ENCODE data around the gene TMPRSS3. TPM values are rescaled to one million over a fixed set of nuclear protein-coding genes. Genes with fewer than 3 reads are reported as not detected.

TMPRSS3 gene
- total RNA-seq, 1 donor from 2014 or later = 14.4 TPM

GRCh38 chr21:42332557-42333317 lies 63.1 kb downstream of the TMPRSS3 start:
- no peak for DNase-seq (ENCODE audit: low spot score, unreplicated experiment)
- H3K9me3 Mint-ChIP-seq (ENCODE audit: low read depth) = peaks cover 17% of the 10 kb centered on the region
- peaks cover 10% of the 10 kb centered on the region for H3K4me1 Mint-ChIP-seq (ENCODE audit: low read depth)
- no peak overlapping the region for H3K27ac Mint-ChIP-seq
- H3K4me3 Mint-ChIP-seq (ENCODE audit: low read depth) = no peak overlapping the region
- no peaks in the 10 kb centered on the region for H3K27me3 Mint-ChIP-seq
- TF ChIP-seq CTCF (IDR thresholded peaks at IDR 0.05; ENCODE audit: unreplicated experiment) = no peak
- peaks cover 1% of the 10 kb centered on the region for H3K36me3 Mint-ChIP-seq (ENCODE audit: insufficient read depth)

- peaks cover 1% of the 10 kb centered on the region for H3K36me3 Mint-ChIP-seq (ENCODE audit: insufficient read depth)
- TF ChIP-seq CTCF (IDR thresholded peaks at IDR 0.05; ENCODE audit: unreplicated experiment) = no peak
- peaks cover 7% of the 10 kb centered on the region for H3K4me1 Mint-ChIP-seq (ENCODE audit: low read depth)
- no peaks in the 10 kb centered on the region for H3K27me3 Mint-ChIP-seq
- H3K9me3 Mint-ChIP-seq (ENCODE audit: low read depth) = peaks cover 17% of the 10 kb centered on the region
- no peak overlapping the region for H3K4me3 Mint-ChIP-seq (ENCODE audit: low read depth)
- H3K27ac Mint-ChIP-seq = no peak overlapping the region
- no peak for DNase-seq (ENCODE audit: low spot score, unreplicated experiment)
Measured at GRCh38 chr21:42331660-42332059, 64.2 kb downstream of the TMPRSS3 start.

GRCh38 chr21:42330380-42331371 lies 65.2 kb downstream of the TMPRSS3 start:
- Mint-ChIP-seq H3K4me1 (ENCODE audit: low read depth) (peaks cover 6% of the 10 kb centered on the region), H3K36me3 (ENCODE audit: insufficient read depth) (peaks cover 1% of the 10 kb centered on the region), H3K27ac (peak overlapping the region; percentile 34), H3K4me3 (ENCODE audit: low read depth) (no peak overlapping the region), H3K9me3 (ENCODE audit: low read depth) (peaks cover 17% of the 10 kb centered on the region), H3K27me3 (no peaks in the 10 kb centered on the region)
- TF ChIP-seq CTCF (IDR thresholded peaks at IDR 0.05; ENCODE audit: unreplicated experiment) = no peak
- no peak for DNase-seq (ENCODE audit: low spot score, unreplicated experiment)

- H3K9me3 Mint-ChIP-seq (ENCODE audit: low read depth) = peaks cover 8% of the 10 kb centered on the region
- H3K36me3 Mint-ChIP-seq (ENCODE audit: insufficient read depth) = peaks cover 1% of the 10 kb centered on the region
- H3K4me1 Mint-ChIP-seq (ENCODE audit: low read depth) = no peaks in the 10 kb centered on the region
- DNase-seq (ENCODE audit: low spot score, unreplicated experiment) = no peak
- no peak overlapping the region for H3K27ac Mint-ChIP-seq
- H3K4me3 Mint-ChIP-seq (ENCODE audit: low read depth) = no peak overlapping the region
- peaks cover 6% of the 10 kb centered on the region for H3K27me3 Mint-ChIP-seq
- no peak for TF ChIP-seq CTCF (IDR thresholded peaks at IDR 0.05; ENCODE audit: unreplicated experiment)
Measured at GRCh38 chr21:42324896-42325295, 71.0 kb downstream of the TMPRSS3 start.

Other genes starting within 250 kb of the TMPRSS3 start
- 3.7 and 4.6 TPM in 2 replicates for gene ABCG1, start 176.9 kb downstream of the TMPRSS3 start, total RNA-seq
- gene TFF3, start 80.6 kb downstream of the TMPRSS3 start, total RNA-seq = 40.1 and 40.3 TPM in 2 replicates
- not detected in 2 replicates for gene TFF2, start 45.1 kb downstream of the TMPRSS3 start, total RNA-seq
- 0.77 TPM in 1 of 2 replicates, not detected in the other for gene TFF1, start 29.5 kb downstream of the TMPRSS3 start, total RNA-seq
- not detected in 2 replicates for gene UBASH3A, start 7.8 kb upstream of the TMPRSS3 start, total RNA-seq
- 4.4 and 7.1 TPM in 2 replicates for gene RSPH1, start 100.2 kb upstream of the TMPRSS3 start, total RNA-seq
- gene SLC37A1, start 117.8 kb upstream of the TMPRSS3 start, total RNA-seq = 58.4 and 60.2 TPM in 2 replicates